Gastrocnemius medialis (tissue), 4 donors: ENCODE measurements around the gene DDTL. TPM values are rescaled to one million over a fixed set of nuclear protein-coding genes. Genes with fewer than 3 reads are reported as not detected.

Source experiments
- ATAC-seq, 2 donors: fragments of 150-250 bp; one replicate each; pipeline ENCODE4 v1.9.1; 2016
- DNase-seq, 2 donors: peaks; one replicate each; pipeline ENCODE4 v3.0.0-alpha.2; 2019
- H3K27ac ChIP-seq, 4 donors: fragments of 200-600 bp; sonication (generic); 1 replicate in 1 of 4; 2 replicates in 3 of 4; pipeline ENCODE4 v1.5.1; 2016 to 2018; ENCODE audit warnings: mild to moderate bottlenecking in 2 of 4, moderate library complexity in 1 of 4
- H3K27me3 ChIP-seq, 3 donors: fragments of 200-600 bp; sonication (generic) in 2 of 3; 1 replicate in 1 of 3; 2 replicates in 2 of 3; pipeline versions ENCODE4 v1.5.1 to v1.6.0; 2016 to 2019; ENCODE audit warnings: mild to moderate bottlenecking in 1 of 3, moderate library complexity in 1 of 3
- H3K36me3 ChIP-seq, 2 donors: fragments of 200-600 bp; sonication (generic) in 1 of 2; one replicate each; pipeline ENCODE4 v1.5.1; 2017 to 2018
- H3K4me1 ChIP-seq, 2 donors: fragments of 200-600 bp; sonication (generic) in 1 of 2; one replicate each; pipeline ENCODE4 v1.5.1; 2016 to 2017; ENCODE audit warnings: mild to moderate bottlenecking in 2 of 2
- H3K4me3 ChIP-seq, 4 donors: fragments of 200-600 bp; sonication (generic) in 3 of 4; 1 replicate in 1 of 4; 2 replicates in 3 of 4; pipeline ENCODE4 v1.5.1; 2016 to 2019; ENCODE audit warnings: mild to moderate bottlenecking in 2 of 4
- H3K9me3 ChIP-seq, 3 donors: fragments of 200-600 bp; sonication (generic) in 2 of 3; 1 replicate in 1 of 3; 2 replicates in 2 of 3; pipeline ENCODE4 v1.5.1; 2016 to 2019
- POLR2A ChIP-seq, 2 donors: fragments of 450-650 bp; IDR thresholded peaks; one replicate each; pipeline ENCODE4 v1.6.1; 2017; ENCODE audit warnings: antibody characterized with exemption in 2 of 2, mild to moderate bottlenecking in 2 of 2, moderate library complexity in 2 of 2
- in situ Hi-C, 4 donors: fragments of 200-750 bp; cut with MboI; loops; one replicate each; pipeline versions ENCODE4 v1.15.0 to v1.8.0; 2017; ENCODE audit warnings: low sequenced_read_pairs in 4 of 4
- intact Hi-C: fragments of 100-400 bp; cut with DNase I; formaldehyde crosslinking; loops from one replicate; pipeline ENCODE4 v1.15.1; 2023; ENCODE audit warnings: low total_unique reads
- total RNA-seq, 4 donors: library from RNA; depleted of rRNA; stranded (reverse); fragments of >200 nt; gene quantifications; one replicate each; pipeline versions ENCODE4 v1.1.0 to v1.2.3, GENCODE V29; 2016
- TF ChIP-seq, protein P1 (sequence below), 5 experiments: fragments of 450-650 bp in 3 of 5; fragments of 200-600 bp in 2 of 5; sonication (generic) in 2 of 5; IDR thresholded peaks in 4 of 5; conservative IDR thresholded peaks in 1 of 5; 1 replicate in 4 of 5; 2 replicates in 1 of 5; pipeline ENCODE4 v1.5.1; 2016 to 2019; ENCODE audit warnings: antibody characterized with exemption in 5 of 5, mild to moderate bottlenecking in 3 of 5, moderate library complexity in 3 of 5

DDTL gene
- total RNA-seq, 4 donors from 2014 or later = 0.88 to 1.1 TPM; not detected in 2

GRCh38 chr22:24016156-24016555 lies 49.5 kb downstream of the DDTL start:
- H3K9me3 ChIP-seq = no peaks in the 10 kb centered on the region
- TF ChIP-seq, protein P1, sequence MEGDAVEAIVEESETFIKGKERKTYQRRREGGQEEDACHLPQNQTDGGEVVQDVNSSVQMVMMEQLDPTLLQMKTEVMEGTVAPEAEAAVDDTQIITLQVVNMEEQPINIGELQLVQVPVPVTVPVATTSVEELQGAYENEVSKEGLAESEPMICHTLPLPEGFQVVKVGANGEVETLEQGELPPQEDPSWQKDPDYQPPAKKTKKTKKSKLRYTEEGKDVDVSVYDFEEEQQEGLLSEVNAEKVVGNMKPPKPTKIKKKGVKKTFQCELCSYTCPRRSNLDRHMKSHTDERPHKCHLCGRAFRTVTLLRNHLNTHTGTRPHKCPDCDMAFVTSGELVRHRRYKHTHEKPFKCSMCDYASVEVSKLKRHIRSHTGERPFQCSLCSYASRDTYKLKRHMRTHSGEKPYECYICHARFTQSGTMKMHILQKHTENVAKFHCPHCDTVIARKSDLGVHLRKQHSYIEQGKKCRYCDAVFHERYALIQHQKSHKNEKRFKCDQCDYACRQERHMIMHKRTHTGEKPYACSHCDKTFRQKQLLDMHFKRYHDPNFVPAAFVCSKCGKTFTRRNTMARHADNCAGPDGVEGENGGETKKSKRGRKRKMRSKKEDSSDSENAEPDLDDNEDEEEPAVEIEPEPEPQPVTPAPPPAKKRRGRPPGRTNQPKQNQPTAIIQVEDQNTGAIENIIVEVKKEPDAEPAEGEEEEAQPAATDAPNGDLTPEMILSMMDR (IDR thresholded peaks at IDR 0.05 in 4 of 5, conservative IDR thresholded peaks at IDR 0.05 in 1 of 5) = no peak
- no peak for TF ChIP-seq POLR2A (IDR thresholded peaks at IDR 0.05)
- in situ Hi-C loops = no loop called here

GRCh38 chr22:24021304-24021703 lies 54.6 kb downstream of the DDTL start:
- Histone ChIP-seq H3K27me3 (no peaks in the 10 kb centered on the region), H3K9me3 (no peaks in the 10 kb centered on the region), H3K4me1 (no peaks in the 10 kb centered on the region), H3K36me3 (peaks cover 0 to 4% of the 10 kb centered on the region in 2 donors), H3K27ac (no peak overlapping the region), H3K4me3 (no peak overlapping the region)
- DNase-seq = no peak
- ATAC-seq = no peak
- in situ Hi-C loops = no loop called here
- intact Hi-C loops = no loop called here
- TF ChIP-seq, protein P1 (IDR thresholded peaks at IDR 0.05 in 4 of 5, conservative IDR thresholded peaks at IDR 0.05 in 1 of 5) = no peak
- TF ChIP-seq POLR2A (IDR thresholded peaks at IDR 0.05) = no peak

More at GRCh38 chr22:24016156-24016555, 49.5 kb downstream of the DDTL start:
- ATAC-seq (no peak), DNase-seq (no peak)
- Histone ChIP-seq H3K4me1 (peaks cover 13 to 15% of the 10 kb centered on the region in 2 donors), H3K27ac (no peak overlapping the region), H3K4me3 (no peak overlapping the region), H3K36me3 (peaks cover 0 to 4% of the 10 kb centered on the region in 2 donors), H3K27me3 (no peaks in the 10 kb centered on the region)
- intact Hi-C loops = no loop called here

Other genes with a start within 250 kb of the DDTL start
- gene ZNF70, start 215.8 kb upstream of the DDTL start, total RNA-seq = 1 to 10 TPM; 3.1 to 6.3 (median 4.2) TPM
- 1 to 10 TPM in 1 of 4 donors, not detected in 3; 1.1 TPM for gene VPREB3, start 212.5 kb upstream of the DDTL start, total RNA-seq
- not detected for gene C22orf15, start 203.9 kb upstream of the DDTL start, total RNA-seq
- gene CHCHD10, start 198.9 kb upstream of the DDTL start, total RNA-seq = 100 to 1,000 TPM; 157 to 290 (median 181) TPM
- 1 to 10 TPM in 2 of 4 donors, under 1 TPM in 1, not detected in 1; 0.91 to 3.6 (median 1.4) TPM for gene MMP11, start 194.0 kb upstream of the DDTL start, total RNA-seq
- 10 to 100 TPM; 37.8 to 65.6 (median 55.2) TPM for gene SMARCB1, start 179.9 kb upstream of the DDTL start, total RNA-seq
- gene DERL3, start 127.9 kb upstream of the DDTL start, total RNA-seq = 1 to 10 TPM in 3 of 4 donors, under 1 TPM in 1; 0.72 to 1.5 (median 1.3) TPM
- gene SLC2A11, start 109.0 kb upstream of the DDTL start, total RNA-seq = 10 to 100 TPM in 1 of 4 donors, 1 to 10 TPM in 3; 2.4 to 19.0 (median 6.2) TPM
- gene MIF, start 72.5 kb upstream of the DDTL start, total RNA-seq = 100 to 1,000 TPM in 3 of 4 donors, 10 to 100 TPM in 1; 78.1 to 145 (median 129) TPM
- 1 to 10 TPM; 1.4 to 7.2 (median 5.1) TPM for gene GSTT2B, start 5.7 kb upstream of the DDTL start, total RNA-seq
- 100 to 1,000 TPM in 3 of 4 donors, 10 to 100 TPM in 1; 98.1 to 134 (median 107) TPM for gene DDT, start 7.6 kb downstream of the DDTL start, total RNA-seq
- 1 to 10 TPM in 1 of 4 donors, not detected in 3; 1.6 TPM for gene GSTT2, start 13.2 kb downstream of the DDTL start, total RNA-seq
- gene GSTT4, start 38.6 kb downstream of the DDTL start, total RNA-seq = not detected
- 10 to 100 TPM; 18.8 to 31.5 (median 22.4) TPM for gene CABIN1, start 44.4 kb downstream of the DDTL start, total RNA-seq
- 1 to 10 TPM in 3 of 4 donors, under 1 TPM in 1; 0.76 to 4.1 (median 1.6) TPM for gene SUSD2, start 214.6 kb downstream of the DDTL start, total RNA-seq